HG03439 (cell line): ENCODE measurements around the gene CCDC6.
A peak's percentile ranks its signal among the peaks of the same experiment; 100 is the strongest.
"Not testable (repeated sequence)": the region's sequence is repeated elsewhere in the genome, so short reads cannot be mapped to it uniquely, and the experiment has no call there.

Source experiments
- ATAC-seq: cut with Tn5 transposase; IDR thresholded peaks from one replicate; pipeline ENCODE4 v1.9.1; 2021; ENCODE audit warnings: mild to moderate bottlenecking, moderate library complexity; ENCODE audit not compliant: unreplicated experiment

Gene CCDC6

GRCh38 chr10:59773088-59773487, 133.3 kb downstream of the CCDC6 start:
- ATAC-seq, result no peak

GRCh38 chr10:59771162-59771807, 135.1 kb downstream of the CCDC6 start:
- ATAC-seq, result no peak

- ATAC-seq, result no peak
These were observed 135.7 kb downstream of the CCDC6 start for GRCh38 chr10:59770689-59771088.

GRCh38 chr10:59762505-59762904, 143.9 kb downstream of the CCDC6 start:
- ATAC-seq, result no peak

- no peak for ATAC-seq
These were observed 148.4 kb downstream of the CCDC6 start for GRCh38 chr10:59757966-59758365.

DNA sequence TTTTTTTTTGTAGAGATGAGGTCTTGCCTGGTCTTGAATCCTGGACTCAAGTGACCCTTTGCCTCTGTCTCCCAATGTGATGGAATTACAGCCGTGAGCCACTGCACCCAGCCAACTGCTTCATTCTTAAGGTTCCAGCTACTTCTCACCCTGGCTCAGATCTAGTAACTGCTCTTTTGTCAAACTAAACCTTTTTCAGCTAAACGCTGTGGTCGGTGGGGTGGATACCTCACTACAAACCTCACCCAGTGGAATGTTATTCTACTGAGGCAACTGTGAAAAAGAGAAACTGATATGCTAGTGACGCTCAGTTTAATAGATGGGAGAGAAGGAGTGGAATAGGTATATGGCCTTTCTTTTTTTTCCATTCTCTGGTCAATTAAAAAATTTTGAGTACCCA, 151.4 kb downstream of the CCDC6 start:
- no peak for ATAC-seq

- no peak for ATAC-seq
These were observed 153.1 kb downstream of the CCDC6 start, which contains the start of gene MRLN for GRCh38 chr10:59753267-59753666. MRLN (minus strand) TSS chr10:59753455.

DNA sequence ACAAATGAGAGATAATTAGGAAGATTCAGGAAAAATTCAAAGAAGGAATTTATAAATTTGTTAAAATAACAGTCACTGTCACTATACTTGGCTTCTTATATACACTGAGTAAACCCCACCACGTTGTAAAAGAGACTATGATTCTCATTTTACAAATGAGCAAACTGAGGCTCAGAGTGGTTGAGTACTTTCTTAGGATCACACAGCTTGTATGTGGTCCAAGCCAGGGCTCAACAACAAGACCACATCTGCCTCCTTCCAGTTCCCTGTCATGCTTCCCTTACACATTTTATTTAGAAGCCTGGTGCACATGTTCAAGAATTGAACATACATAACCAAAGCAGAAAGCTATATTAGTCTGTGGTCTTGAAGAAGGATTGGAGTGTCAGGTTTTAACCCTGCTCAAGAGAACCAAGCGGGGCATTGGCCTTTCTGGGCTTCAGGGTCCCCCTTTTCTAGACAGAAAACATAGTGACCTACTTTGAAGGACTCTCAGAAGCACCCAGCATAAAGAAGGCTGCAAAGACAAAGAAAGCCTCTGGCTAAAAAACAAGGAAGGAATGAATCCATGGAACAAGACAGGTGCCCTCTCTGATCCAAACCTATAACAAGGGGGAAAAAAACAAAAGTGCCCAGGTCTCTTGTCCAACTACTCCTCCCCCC, 153.9 kb downstream of the CCDC6 start:
- ATAC-seq, result no peak

DNA sequence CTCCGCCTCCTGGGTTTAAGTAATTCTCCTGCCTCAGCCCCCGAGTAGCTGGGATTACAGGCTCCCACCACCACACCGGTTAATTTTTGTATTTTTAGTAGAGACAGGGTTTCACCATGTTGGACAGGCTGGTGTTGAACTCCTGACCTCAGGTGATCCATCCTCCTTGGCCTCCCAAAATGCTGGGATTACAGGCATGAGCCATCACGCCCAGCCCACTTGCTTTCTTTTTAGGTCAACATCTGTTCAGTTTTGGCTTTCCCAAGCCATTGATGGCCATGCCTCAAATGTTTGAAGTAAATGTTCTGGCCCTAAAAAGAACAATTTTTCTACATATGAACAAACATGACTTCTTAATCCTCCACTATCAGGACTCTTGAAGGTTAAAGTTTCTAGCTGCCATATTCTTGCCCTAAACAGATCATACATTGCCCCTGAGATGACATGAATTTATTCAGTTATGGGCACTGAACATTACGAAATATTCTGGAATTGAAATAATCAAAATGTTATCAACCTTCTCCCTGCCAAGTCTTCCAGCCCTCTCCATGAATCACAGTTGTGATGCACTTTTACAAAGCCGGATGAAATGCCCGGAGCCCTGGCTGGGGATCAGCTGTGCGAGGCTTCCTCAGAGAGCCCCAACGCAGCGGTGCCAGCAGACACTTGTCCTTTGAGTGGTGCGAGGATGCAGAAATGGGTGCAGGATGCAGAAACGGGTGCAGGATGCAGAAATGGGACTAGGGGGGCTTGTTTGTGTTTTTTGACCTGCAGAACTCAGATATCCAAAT, 156.0 kb downstream of the CCDC6 start:
- no peak for ATAC-seq

DNA sequence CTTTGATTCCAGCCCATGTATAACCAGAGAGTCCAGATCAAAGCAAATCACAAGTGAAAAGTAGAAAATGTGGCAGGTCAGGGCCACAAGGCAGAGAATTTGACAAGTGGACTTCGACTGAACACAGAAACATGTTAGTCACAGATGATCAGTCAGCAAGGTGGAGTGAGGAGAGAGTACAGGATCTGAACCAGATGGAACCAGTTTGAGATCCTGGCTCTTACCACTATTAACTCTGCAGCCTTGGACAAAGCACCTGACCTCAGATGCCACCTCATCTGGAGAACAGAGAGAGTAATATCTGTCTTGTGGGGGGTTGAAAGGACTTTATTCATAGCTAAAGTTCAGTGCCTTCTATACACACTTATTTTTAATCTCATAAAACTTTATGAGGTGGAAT, 157.5 kb downstream of the CCDC6 start:
- peak; percentile 64 for ATAC-seq

DNA sequence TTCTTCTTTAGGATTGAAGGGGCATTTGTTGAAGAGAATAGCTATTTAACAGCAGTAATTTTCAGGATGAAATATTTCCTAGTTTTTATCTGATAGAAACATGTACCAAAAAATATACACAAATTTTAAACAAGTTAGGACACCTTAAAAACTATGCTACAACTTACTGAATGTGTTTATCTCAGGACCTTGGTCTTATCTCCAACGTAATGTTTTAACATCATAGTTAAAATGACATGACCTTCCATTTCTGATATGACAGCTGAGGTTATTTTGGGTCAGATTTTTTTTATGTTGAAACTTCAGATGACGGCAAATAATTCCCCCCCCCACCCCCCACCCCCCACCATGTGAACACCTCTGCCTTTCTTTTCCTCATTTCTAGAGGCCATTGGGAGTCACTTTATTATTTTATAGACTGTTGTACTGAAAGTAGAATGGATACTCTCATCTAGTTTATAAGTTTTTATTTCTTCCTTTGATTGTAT, 161.1 kb downstream of the CCDC6 start:
- ATAC-seq, result no peak

DNA sequence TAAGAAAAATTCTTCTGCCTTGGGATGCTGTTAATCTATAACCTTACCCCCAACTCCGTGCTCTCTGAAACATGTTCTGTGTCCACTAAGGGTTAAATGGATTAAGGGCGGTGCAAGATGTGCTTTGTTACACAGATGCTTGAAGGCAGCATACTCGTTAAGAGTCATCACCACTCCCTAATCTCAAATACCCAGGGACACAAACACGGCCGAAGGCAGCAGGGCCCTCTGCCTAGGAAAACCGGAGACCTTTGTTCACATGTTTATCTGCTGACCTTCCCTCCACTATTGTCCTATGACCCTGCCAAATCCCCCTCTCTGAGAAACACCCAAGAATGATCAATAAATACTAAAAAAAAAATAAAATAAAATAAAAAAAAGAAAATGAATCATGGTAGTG, 161.6 kb downstream of the CCDC6 start:
- not testable (repeated sequence) for ATAC-seq

- ATAC-seq, result not testable (repeated sequence)
These were observed 162.2 kb downstream of the CCDC6 start for GRCh38 chr10:59744156-59744555.

DNA sequence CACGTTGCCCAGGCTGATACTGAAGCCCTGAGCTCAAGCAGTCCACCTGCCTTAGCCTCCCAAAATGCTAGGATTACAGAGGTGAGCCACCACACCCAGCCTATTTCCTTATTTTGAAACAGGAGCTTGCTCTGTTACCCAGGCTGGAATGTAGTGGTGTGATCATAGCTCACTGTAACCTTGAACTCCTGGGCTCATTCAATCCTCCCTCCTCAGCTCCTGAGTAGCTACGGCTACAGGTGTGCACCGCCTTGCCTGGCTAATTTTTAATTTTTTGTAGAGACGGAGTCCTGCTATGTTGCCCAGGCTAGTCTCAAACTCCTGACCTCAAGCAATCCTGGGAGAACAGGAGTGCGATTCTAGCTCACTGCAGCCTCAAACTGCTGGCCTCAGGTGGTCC, 164.8 kb downstream of the CCDC6 start:
- ATAC-seq, result no peak

GRCh38 chr10:59741048-59741447, 165.3 kb downstream of the CCDC6 start:
- ATAC-seq, result no peak
